Keratinocyte (primary cell): ENCODE results near the gene DCAF15. TPM values are rescaled to one million over a fixed set of nuclear protein-coding genes. Genes with fewer than 3 reads are reported as not detected.

ENCODE experiments used
- DNase-seq: peaks from one replicate; pipeline ENCODE4 v3.0.0-alpha.2; 2011; ENCODE audit warnings: low read depth, missing footprints, low spot score
- FAIRE-seq: peaks from 2 replicates; lab custom pipeline; 2011; peaks lifted over from hg19 to GRCh38; lab: Jason Lieb, UNC
- H2AFZ ChIP-seq: 2 replicates; pipeline ENCODE4 v1.6.0; 2012; ENCODE audit warnings: low read length, control low read depth, inconsistent platforms; ENCODE audit not compliant: control insufficient read depth
- H3K27ac ChIP-seq: 2 replicates; pipeline ENCODE4 v1.5.1; 2011; ENCODE audit warnings: low read length; ENCODE audit not compliant: control insufficient read depth, insufficient read depth
- H3K27me3 ChIP-seq: 3 replicates; pipeline ENCODE4 v1.6.0; 2011; ENCODE audit warnings: low read length; ENCODE audit not compliant: control insufficient read depth, insufficient read depth; ENCODE audit errors: extremely low read depth
- H3K36me3 ChIP-seq, 2 experiments: 2 replicates in 1 of 2; 3 replicates in 1 of 2; pipeline ENCODE4 v1.5.1; 2011; ENCODE audit warnings: low read length in 2 of 2, mild to moderate bottlenecking in 1 of 2; ENCODE audit not compliant: control insufficient read depth in 2 of 2, insufficient read depth in 2 of 2; ENCODE audit errors: extremely low read depth in 1 of 2
- H3K4me1 ChIP-seq: 3 replicates; pipeline ENCODE4 v1.5.1; 2011; ENCODE audit warnings: low read length; ENCODE audit not compliant: control insufficient read depth, insufficient read depth; ENCODE audit errors: extremely low read depth
- H3K4me2 ChIP-seq: 3 replicates; pipeline ENCODE4 v1.6.0; 2011; ENCODE audit warnings: low read depth, low read length; ENCODE audit not compliant: control insufficient read depth, insufficient read depth; ENCODE audit errors: extremely low read depth
- H3K4me3 ChIP-seq, 3 experiments: fragments of 200-600 bp in 1 of 3; sonication (generic) in 1 of 3; 2 replicates in 2 of 3; 3 replicates in 1 of 3; pipeline ENCODE4 v1.5.1; 2011 to 2016; ENCODE audit warnings: low read length in 3 of 3, mild to moderate bottlenecking in 3 of 3, control low read depth in 2 of 3, inconsistent platforms in 1 of 3, low read depth in 1 of 3, mixed read lengths in 1 of 3, mixed run types in 1 of 3, moderate library complexity in 1 of 3; ENCODE audit not compliant: control insufficient read depth in 2 of 3, insufficient read depth in 2 of 3; ENCODE audit errors: extremely low read depth in 1 of 3
- H3K79me2 ChIP-seq: 2 replicates; pipeline ENCODE4 v1.6.0; 2012; ENCODE audit warnings: low read length; ENCODE audit not compliant: control insufficient read depth, insufficient read depth
- H3K9ac ChIP-seq: 3 replicates; pipeline ENCODE4 v1.6.0; 2011; ENCODE audit warnings: low read length; ENCODE audit not compliant: control insufficient read depth, insufficient read depth; ENCODE audit errors: extremely low read depth
- H3K9me1 ChIP-seq: 3 replicates; pipeline ENCODE4 v1.6.0; 2011; ENCODE audit warnings: low read length; ENCODE audit not compliant: control insufficient read depth, insufficient read depth; ENCODE audit errors: extremely low read depth
- H3K9me3 ChIP-seq: 2 replicates; pipeline ENCODE4 v1.5.1; 2012; ENCODE audit warnings: low read depth, low read length; ENCODE audit not compliant: control insufficient read depth
- H4K20me1 ChIP-seq: 3 replicates; pipeline ENCODE4 v1.6.0; 2011; ENCODE audit warnings: low read length; ENCODE audit not compliant: control insufficient read depth, insufficient read depth; ENCODE audit errors: extremely low read depth
- CTCF ChIP-seq, 3 experiments: IDR thresholded peaks in 1 of 3; conservative IDR thresholded peaks in 1 of 3; optimal IDR thresholded peaks in 1 of 3; 2 replicates in 2 of 3; 3 replicates in 1 of 3; pipeline versions ENCODE3 to v1.5.1; 2011; ENCODE audit warnings: low read length in 3 of 3, mild to moderate bottlenecking in 3 of 3, moderate library complexity in 2 of 3, control low read depth in 1 of 3, inconsistent platforms in 1 of 3; ENCODE audit not compliant: insufficient read depth in 2 of 3; ENCODE audit errors: extremely low read depth in 1 of 3
- EZH2 ChIP-seq: IDR thresholded peaks from one replicate; pipeline ENCODE4 v1.6.1; 2012; ENCODE audit warnings: inconsistent platforms, mild to moderate bottlenecking, low read length, moderate library complexity
- dilution Hi-C: fragments of 300-500 bp; cut with MboI; formaldehyde crosslinking; loops from one replicate; pipeline ENCODE4 v1.7.0; 2020; ENCODE audit warnings: low sequenced_read_pairs; ENCODE audit not compliant: extremely low pct_ligation_motif_present
- polyA plus RNA-seq, 5 experiments: library from polyadenylated mRNA; depleted of rRNA in 3 of 5; stranded (reverse) in 3 of 5; stranded (forward) in 1 of 5; unstranded in 1 of 5; fragments of >200 nt; gene quantifications; 1 replicate in 1 of 5; 2 replicates in 3 of 5; 3 replicates in 1 of 5; pipeline versions ENCODE4 v1.2.1 to v1.2.3, GENCODE V29; 2011 to 2012; ENCODE audit warnings: missing spikeins in 2 of 5, low read depth in 1 of 5, low replicate concordance in 1 of 5

The DCAF15 gene
- polyA plus RNA-seq, 1 donor (not counting 4 experiments of a cell fraction or from before 2014, with no cell fraction given) = 15.1 TPM

GRCh38 chr19:14005349-14006084, 53.2 kb downstream of the DCAF15 start:
- H3K27me3 ChIP-seq = no peaks in the 10 kb centered on the region
- H3K9me3 ChIP-seq = no peaks in the 10 kb centered on the region
- FAIRE-seq = no peak
- peak overlapping the region; percentile 46 to 75 (median 59) for H3K4me3 ChIP-seq
- H3K4me1 ChIP-seq = peaks cover 30% of the 10 kb centered on the region
- dilution Hi-C loops = no loop called here
- peak overlapping the region; percentile 98 for H3K27ac ChIP-seq
- peak overlapping the region; percentile 55 for H3K4me2 ChIP-seq
- H3K79me2 ChIP-seq = peaks cover 6% of the 10 kb centered on the region
- no peak overlapping the region for H2AFZ ChIP-seq
- peak overlapping the region; percentile 97 for H3K9ac ChIP-seq
- TF ChIP-seq EZH2 (no peak), CTCF (optimal IDR thresholded peaks at IDR 0.05 in 1 of 3, IDR thresholded peaks at IDR 0.05 in 1 of 3, conservative IDR thresholded peaks at IDR 0.05 in 1 of 3; ENCODE audit: extremely low read depth in 1 of 3, insufficient read depth in 2 of 3, low read length in 3 of 3) (no peak)
- H3K9me1 ChIP-seq = no peaks in the 10 kb centered on the region
- no peaks in the 10 kb centered on the region for H4K20me1 ChIP-seq
- H3K36me3 ChIP-seq = peaks cover 0 to 2% of the 10 kb centered on the region in 2 experiments
- peak; percentile 44 for DNase-seq

GRCh38 chr19:14006085-14006765, 53.9 kb downstream of the DCAF15 start, which contains the start of gene RFX1:
Gene RFX1, minus strand, starts transcription at chr19:14006320. Its CDS starts 12,477 bp downstream, at chr19:13993843.
- Histone ChIP-seq H3K9ac (peak within 1 kb of the TSS; percentile 97), H3K36me3 (peaks cover 0 to 2% of the 10 kb centered on the region in 2 experiments), H3K27ac (peak within 1 kb of the TSS; percentile 98), H3K27me3 (no peaks in the 10 kb centered on the region), H3K4me3 (peak within 1 kb of the TSS; percentile 59 to 91 (median 81)), H3K4me2 (peak within 1 kb of the TSS; percentile 74), H3K9me1 (no peaks in the 10 kb centered on the region), H3K9me3 (no peaks in the 10 kb centered on the region), H3K79me2 (peaks cover 3% of the 10 kb centered on the region), H3K4me1 (peaks cover 25% of the 10 kb centered on the region), H4K20me1 (no peaks in the 10 kb centered on the region), H2AFZ (peak within 1 kb of the TSS; percentile 78)
- dilution Hi-C loops = no loop called here
- DNase-seq (peak; percentile 94), FAIRE-seq (peak; percentile 64)
- no peak for TF ChIP-seq CTCF (optimal IDR thresholded peaks at IDR 0.05 in 1 of 3, IDR thresholded peaks at IDR 0.05 in 1 of 3, conservative IDR thresholded peaks at IDR 0.05 in 1 of 3; ENCODE audit: extremely low read depth in 1 of 3, insufficient read depth in 2 of 3, low read length in 3 of 3)
- TF ChIP-seq EZH2 = no peak
